ENCODE data around the gene EFNA5. TPM values are rescaled to one million over a fixed set of nuclear protein-coding genes. Genes with fewer than 3 reads are reported as not detected.

The EFNA5 gene
- total RNA-seq, 4 donors from 2014 or later: 21.3 to 47.0 (median 29.3) TPM

DNA sequence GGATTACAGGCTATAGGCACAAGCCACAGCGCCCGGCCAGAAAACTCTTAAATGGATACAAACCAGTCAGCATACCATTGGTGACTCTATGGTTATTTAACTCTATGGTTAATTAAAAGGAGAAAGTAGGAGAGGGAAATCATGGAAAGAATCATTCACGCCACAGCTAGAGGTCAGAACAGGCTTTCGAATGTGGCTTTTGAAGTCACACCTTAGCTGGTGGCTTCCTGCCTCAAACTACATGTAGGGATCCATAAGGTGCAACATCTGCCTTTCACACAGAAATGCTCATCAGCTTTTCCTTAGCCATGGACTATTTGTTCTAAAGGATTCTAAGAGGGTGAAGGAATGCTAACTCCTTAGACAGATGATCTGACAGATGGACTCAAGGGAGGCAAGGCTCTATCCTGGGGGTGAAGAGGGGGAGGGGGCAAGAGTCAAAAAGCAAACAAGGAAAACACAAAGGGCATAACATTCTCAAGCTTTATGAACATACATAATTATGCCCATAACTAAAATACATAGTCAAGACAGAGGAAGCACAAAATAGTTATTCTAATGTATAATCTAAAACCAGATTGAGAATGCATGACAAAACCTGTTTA lies 130.9 kb downstream of the EFNA5 start:
- no peak overlapping the region for H3K4me3 ChIP-seq
- H3K27ac ChIP-seq: no peak overlapping the region
- no peaks in the 10 kb centered on the region for H3K9me3 ChIP-seq
- DNase-seq (ENCODE audit: low spot score in 2 of 2): no peak
- no peaks in the 10 kb centered on the region for H3K36me3 ChIP-seq
- H3K27me3 ChIP-seq: no peaks in the 10 kb centered on the region
- TF ChIP-seq POLR2AphosphoS5 (IDR thresholded peaks at IDR 0.05) (no peak), CTCF (IDR thresholded peaks at IDR 0.05) (no peak), POLR2A (IDR thresholded peaks at IDR 0.05) (no peak), EP300 (IDR thresholded peaks at IDR 0.05) (no peak)
- 84% methylated on average over 4 of the region's 4 CpGs for WGBS
- H3K4me1 ChIP-seq: peaks cover 41% of the 10 kb centered on the region

DNA sequence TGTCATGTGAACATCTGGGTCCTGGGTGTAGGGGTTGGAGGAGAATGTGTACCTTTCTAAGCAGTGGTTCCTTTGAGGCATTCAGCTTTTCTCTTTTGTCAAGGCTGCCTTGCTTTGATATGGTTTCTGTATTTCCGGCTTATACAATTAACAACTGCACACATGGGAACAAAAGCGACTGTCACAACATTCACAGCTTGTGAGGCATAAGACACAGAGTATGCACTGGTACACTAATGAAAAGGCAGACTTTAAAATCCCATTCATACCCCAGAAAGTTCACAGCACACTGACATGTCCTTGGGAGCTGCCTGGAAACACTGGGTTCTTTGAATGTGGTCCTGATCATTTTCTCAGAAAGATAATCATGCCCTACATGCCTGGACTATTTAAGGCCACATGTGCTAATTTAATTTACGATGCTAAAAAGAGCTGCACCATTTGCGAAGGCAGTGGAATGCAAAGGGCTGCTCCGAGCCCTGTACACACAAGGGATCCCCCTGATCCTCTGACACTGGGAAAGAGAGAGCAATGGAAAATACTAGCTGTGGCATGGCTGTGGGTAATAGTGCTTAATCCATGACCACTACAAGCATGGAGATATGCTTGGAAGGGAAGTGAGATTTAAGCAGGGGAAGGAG lies 131.8 kb downstream of the EFNA5 start:
- no peaks in the 10 kb centered on the region for H3K27me3 ChIP-seq
- WGBS: 64% methylated on average over 5 of the region's 5 CpGs
- no peaks in the 10 kb centered on the region for H3K9me3 ChIP-seq
- H3K36me3 ChIP-seq: no peaks in the 10 kb centered on the region
- DNase-seq (ENCODE audit: low spot score in 2 of 2): no peak
- H3K4me1 ChIP-seq: peaks cover 33% of the 10 kb centered on the region
- no peak overlapping the region for H3K4me3 ChIP-seq
- no peak overlapping the region for H3K27ac ChIP-seq
- TF ChIP-seq POLR2A (IDR thresholded peaks at IDR 0.05) (no peak), POLR2AphosphoS5 (IDR thresholded peaks at IDR 0.05) (no peak)

- H3K36me3 ChIP-seq: no peaks in the 10 kb centered on the region
- no peaks in the 10 kb centered on the region for H3K27me3 ChIP-seq
- H3K27ac ChIP-seq: no peak overlapping the region
- no peaks in the 10 kb centered on the region for H3K9me3 ChIP-seq
- H3K4me3 ChIP-seq: no peak overlapping the region
- TF ChIP-seq EP300 (IDR thresholded peaks at IDR 0.05): no peak
- TF ChIP-seq CTCF (IDR thresholded peaks at IDR 0.05): no peak
- TF ChIP-seq POLR2AphosphoS5 (IDR thresholded peaks at IDR 0.05): no peak
- TF ChIP-seq POLR2A (IDR thresholded peaks at IDR 0.05): no peak
- H3K4me1 ChIP-seq: peaks cover 28% of the 10 kb centered on the region
- DNase-seq (ENCODE audit: low spot score in 2 of 2): no peak
Measured at GRCh38 chr5:107538331-107538730, 132.4 kb downstream of the EFNA5 start.

DNA sequence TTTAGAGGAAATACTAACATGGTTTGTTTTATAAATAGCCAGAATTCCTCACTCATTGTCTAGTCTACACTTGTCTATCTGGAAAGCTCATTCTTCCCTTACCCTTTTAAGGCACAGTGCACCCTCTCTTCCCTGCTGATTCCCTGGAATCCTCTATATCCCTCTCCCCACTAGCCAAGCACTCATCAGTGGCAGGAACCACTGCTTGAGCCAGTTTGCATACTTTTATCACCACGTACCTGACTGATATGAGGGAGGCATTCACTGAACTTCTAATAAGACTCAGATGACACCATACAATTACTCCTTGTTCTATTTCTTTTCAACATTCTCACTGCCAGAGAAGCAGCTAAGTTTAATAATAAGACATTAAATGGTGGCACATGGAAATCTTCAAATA lies 134.9 kb downstream of the EFNA5 start:
- H3K4me3 ChIP-seq: no peak overlapping the region
- H3K9me3 ChIP-seq: no peaks in the 10 kb centered on the region
- no peak overlapping the region for H3K27ac ChIP-seq
- no peaks in the 10 kb centered on the region for H3K36me3 ChIP-seq
- DNase-seq (ENCODE audit: low spot score in 2 of 2): no peak
- WGBS: 75% methylated on average over 1 of the region's 1 CpG
- TF ChIP-seq CTCF (IDR thresholded peaks at IDR 0.05) (no peak), POLR2AphosphoS5 (IDR thresholded peaks at IDR 0.05) (no peak), POLR2A (IDR thresholded peaks at IDR 0.05) (no peak), EP300 (IDR thresholded peaks at IDR 0.05) (no peak)
- no peaks in the 10 kb centered on the region for H3K27me3 ChIP-seq
- H3K4me1 ChIP-seq: peaks cover 9% of the 10 kb centered on the region

GRCh38 chr5:107533910-107534876 lies 136.5 kb downstream of the EFNA5 start:
- no peaks in the 10 kb centered on the region for H3K36me3 ChIP-seq
- TF ChIP-seq POLR2AphosphoS5 (IDR thresholded peaks at IDR 0.05) (no peak), CTCF (IDR thresholded peaks at IDR 0.05) (no peak), POLR2A (IDR thresholded peaks at IDR 0.05) (no peak), EP300 (IDR thresholded peaks at IDR 0.05) (no peak)
- no peaks in the 10 kb centered on the region for H3K9me3 ChIP-seq
- H3K27ac ChIP-seq: no peak overlapping the region
- peaks cover 4% of the 10 kb centered on the region for H3K4me1 ChIP-seq
- 80% methylated on average over 2 of the region's 2 CpGs for WGBS
- no peaks in the 10 kb centered on the region for H3K27me3 ChIP-seq
- DNase-seq (ENCODE audit: low spot score in 2 of 2): no peak
- H3K4me3 ChIP-seq: no peak overlapping the region

Measured in suprapubic skin (tissue), 4 donors.